Aorta (tissue), 5 donors: ENCODE data around the gene KCNIP1. TPM values are rescaled to one million over a fixed set of nuclear protein-coding genes. Genes with fewer than 3 reads are reported as not detected.
A peak's percentile ranks its signal among the peaks of the same experiment; 100 is the strongest.

ENCODE experiments used
- ATAC-seq: fragments of 200-7000 bp; cut with Tn5 transposase; one replicate; pipeline ENCODE4 v1.9.1; 2022; ENCODE audit warnings: moderate library complexity; ENCODE audit not compliant: low FRiP score
- DNase-seq, 2 donors: peaks; one replicate each; pipeline ENCODE4 v3.0.0-alpha.2; 2020
- H3K27ac ChIP-seq, 2 donors: one replicate each; pipeline ENCODE4 v1.5.1; 2013; ENCODE audit warnings: low read length in 2 of 2, mild to moderate bottlenecking in 2 of 2, moderate library complexity in 2 of 2, control low read depth in 1 of 2, inconsistent platforms in 1 of 2, low read depth in 1 of 2
- H3K27me3 ChIP-seq, 2 donors: one replicate each; pipeline ENCODE4 v1.6.1; 2013; ENCODE audit warnings: control low read depth in 1 of 2, low read length in 1 of 2, mild to moderate bottlenecking in 1 of 2, moderate library complexity in 1 of 2; ENCODE audit not compliant: insufficient read depth in 2 of 2, control insufficient read depth in 1 of 2
- H3K36me3 ChIP-seq, 2 donors: one replicate each; pipeline ENCODE4 v1.6.1; 2013; ENCODE audit warnings: control low read depth in 1 of 2, low read length in 1 of 2, mild to moderate bottlenecking in 1 of 2; ENCODE audit not compliant: insufficient read depth in 2 of 2, control insufficient read depth in 1 of 2
- H3K4me1 ChIP-seq, 2 donors: one replicate each; pipeline ENCODE4 v1.6.1; 2013; ENCODE audit warnings: low read length in 2 of 2, control low read depth in 1 of 2, mild to moderate bottlenecking in 1 of 2, moderate library complexity in 1 of 2; ENCODE audit not compliant: insufficient read depth in 2 of 2, control insufficient read depth in 1 of 2
- H3K4me3 ChIP-seq, 2 donors: one replicate each; pipeline ENCODE4 v1.5.1; 2013; ENCODE audit warnings: low read length in 2 of 2, control low read depth in 1 of 2, mild to moderate bottlenecking in 1 of 2
- H3K9me3 ChIP-seq: one replicate; pipeline ENCODE4 v1.6.1; 2013; ENCODE audit warnings: mild to moderate bottlenecking, low read length; ENCODE audit not compliant: control insufficient read depth
- WGBS, 2 donors: extraction: QIAGEN DNeasy Blood & Tissue Kit; methylation state at CpG; one replicate each; pipeline ENCODE4 v1.1.7; 2013; 5-methylcytosine and 5-hydroxymethylcytosine counted together
- intact Hi-C, 2 donors: fragments of 100-400 bp; cut with DNase I; formaldehyde crosslinking; loops; one replicate each; pipeline versions ENCODE4 v1.14.2 to v1.15.0; 2022
- polyA plus RNA-seq, 2 donors: library from polyadenylated mRNA; stranded (reverse); fragments of 200-250 nt; gene quantifications; one replicate each; pipeline ENCODE4 v1.2.3, GENCODE V29; 2013
- total RNA-seq, 2 donors: library from RNA; stranded (reverse); fragmentation: NEBNext Ultra II Directional; extraction: Animal tissue kit (Norgen Biotek cat#: 25700); gene quantifications; one replicate each; pipeline ENCODE4 v1.2.1, GENCODE V29; 2021
- donor health status: healthy with polysubstance abuse.
- donor health status: Bipolar disorder and iron deficiency.
- donor health status: DM: no; HTN: no; CAD: no.
- donor health status: DM: no; HTN: no; CAD: no.
- donor health status: DM: yes; HTN: yes; CAD: no.

The KCNIP1 gene
- total and polyA plus RNA-seq, 4 donors = 0.42 TPM; not detected in 3

- no peak overlapping the region for H3K4me3 ChIP-seq
- no peaks in the 10 kb centered on the region for H3K4me1 ChIP-seq
- H3K27ac ChIP-seq = no peak overlapping the region
- WGBS, 2 donors = 66 to 76% methylated on average over 8 of the region's 8 CpGs
- no peaks in the 10 kb centered on the region for H3K27me3 ChIP-seq
- intact Hi-C loops = loop anchor here in 1 of 2 donors (5.0 kb wide), 1 partner anchor 596 kb away; no protein-coding TSS in a partner anchor
- DNase-seq (no peak), ATAC-seq (no peak)
- no peaks in the 10 kb centered on the region for H3K36me3 ChIP-seq
- H3K9me3 ChIP-seq = no peaks in the 10 kb centered on the region
Observed at GRCh38 chr5:170741801-170742200, 238.0 kb downstream of the KCNIP1 start.

- 11 to 12% methylated on average over 12 of the region's 12 CpGs for WGBS, 2 donors
- DNase-seq (no peak), ATAC-seq (no peak)
- no peaks in the 10 kb centered on the region for H3K4me1 ChIP-seq
- H3K36me3 ChIP-seq = no peaks in the 10 kb centered on the region
- H3K27ac ChIP-seq = no peak overlapping the region
- H3K27me3 ChIP-seq = no peaks in the 10 kb centered on the region
- intact Hi-C loops = loop anchor here (1.0 to 5.0 kb wide), 3 partner anchors 47 to 593 kb away; no protein-coding TSS in a partner anchor
- H3K4me3 ChIP-seq = no peak overlapping the region
- H3K9me3 ChIP-seq = no peaks in the 10 kb centered on the region
Observed at GRCh38 chr5:170743876-170744212, 240.0 kb downstream of the KCNIP1 start.

DNA sequence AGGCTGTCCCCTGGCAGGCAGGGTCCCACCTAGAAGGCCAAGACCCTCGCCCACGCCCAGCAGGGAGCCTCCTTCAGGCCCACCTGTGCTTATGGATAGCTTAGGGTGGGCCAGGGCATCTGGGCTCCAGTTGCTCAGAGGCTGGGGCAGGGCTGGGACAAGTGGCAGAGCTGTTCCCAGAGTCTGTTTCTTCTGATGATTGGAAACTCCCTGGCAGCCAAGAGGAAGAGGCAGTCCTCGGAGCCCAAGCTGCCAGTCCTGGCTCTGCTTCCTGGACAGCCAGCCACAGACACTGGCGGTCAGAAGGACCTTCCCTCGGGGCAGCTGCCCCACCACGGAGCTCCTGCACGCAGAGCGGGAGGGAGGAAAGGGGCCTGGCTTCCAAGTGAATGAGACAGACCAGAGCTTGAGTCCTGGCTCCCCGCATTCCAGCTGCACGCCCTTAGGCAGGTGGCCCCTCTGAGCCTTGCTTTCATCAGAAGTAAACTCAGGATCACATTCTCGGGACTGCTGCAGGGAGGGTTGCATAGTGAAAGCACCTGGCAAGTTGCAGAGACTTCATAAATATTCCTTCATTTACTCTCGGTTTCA, 241.8 kb downstream of the KCNIP1 start:
- DNase-seq (no peak), ATAC-seq (peak; percentile 45)
- intact Hi-C loops = loop anchor here in 1 of 2 donors (2.0 kb wide), 1 partner anchor 45 kb away; no protein-coding TSS in a partner anchor
- H3K27me3 ChIP-seq = no peaks in the 10 kb centered on the region
- no peak overlapping the region for H3K27ac ChIP-seq
- no peaks in the 10 kb centered on the region for H3K36me3 ChIP-seq
- no peak overlapping the region for H3K4me3 ChIP-seq
- WGBS, 2 donors = 39% methylated on average over 12 of the region's 12 CpGs
- H3K4me1 ChIP-seq = no peaks in the 10 kb centered on the region
- H3K9me3 ChIP-seq = no peaks in the 10 kb centered on the region

DNA sequence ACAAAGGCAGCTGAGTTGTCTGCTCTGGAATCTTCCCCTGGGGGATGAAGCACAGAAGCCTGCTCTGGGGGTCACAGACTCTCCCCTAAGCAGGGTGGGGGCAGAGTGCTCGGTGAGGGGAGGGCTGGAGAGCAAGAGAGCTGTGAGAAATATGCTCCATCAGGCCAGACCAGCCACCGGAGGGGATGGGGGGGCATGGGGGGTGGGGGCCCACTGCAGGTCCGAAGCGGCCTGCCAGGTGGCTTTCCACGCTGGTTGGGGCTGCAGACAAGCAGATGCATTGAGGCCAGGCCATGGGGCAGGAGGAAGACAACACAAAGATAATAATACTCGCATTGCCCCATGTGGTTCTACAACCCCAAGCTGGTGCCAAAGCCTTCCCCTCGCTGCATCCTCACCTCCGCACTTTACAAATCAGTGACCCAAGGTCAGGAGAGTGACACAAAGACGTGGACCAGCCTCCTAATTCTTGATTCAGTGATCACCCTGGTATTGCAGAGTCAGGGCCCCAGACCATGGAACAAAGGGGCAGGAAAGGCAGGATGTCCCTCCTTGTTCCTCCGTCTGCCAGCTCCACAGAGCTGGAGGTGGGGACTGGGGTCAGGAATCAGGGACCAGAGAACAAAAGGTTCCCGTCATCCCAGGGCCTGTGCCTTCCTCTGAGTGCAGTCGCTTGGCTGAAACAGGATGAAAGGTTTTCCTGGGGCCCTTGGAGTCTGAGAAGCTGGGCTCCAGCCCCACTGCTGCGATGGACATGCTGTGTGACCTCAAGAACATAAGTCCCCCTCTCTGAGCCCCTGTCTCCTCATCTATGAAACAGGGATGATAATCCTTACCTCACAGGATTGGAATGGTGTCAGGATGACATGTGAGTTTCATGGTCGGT, 242.5 kb downstream of the KCNIP1 start:
- H3K9me3 ChIP-seq = no peaks in the 10 kb centered on the region
- WGBS, 2 donors = 79 to 82% methylated on average over 14 of the region's 14 CpGs
- ATAC-seq = no peak
- no peak overlapping the region for H3K4me3 ChIP-seq
- no peaks in the 10 kb centered on the region for H3K27me3 ChIP-seq
- intact Hi-C loops = no loop called here
- DNase-seq = no peak
- H3K36me3 ChIP-seq = no peaks in the 10 kb centered on the region
- no peaks in the 10 kb centered on the region for H3K4me1 ChIP-seq
- H3K27ac ChIP-seq = no peak overlapping the region

DNA sequence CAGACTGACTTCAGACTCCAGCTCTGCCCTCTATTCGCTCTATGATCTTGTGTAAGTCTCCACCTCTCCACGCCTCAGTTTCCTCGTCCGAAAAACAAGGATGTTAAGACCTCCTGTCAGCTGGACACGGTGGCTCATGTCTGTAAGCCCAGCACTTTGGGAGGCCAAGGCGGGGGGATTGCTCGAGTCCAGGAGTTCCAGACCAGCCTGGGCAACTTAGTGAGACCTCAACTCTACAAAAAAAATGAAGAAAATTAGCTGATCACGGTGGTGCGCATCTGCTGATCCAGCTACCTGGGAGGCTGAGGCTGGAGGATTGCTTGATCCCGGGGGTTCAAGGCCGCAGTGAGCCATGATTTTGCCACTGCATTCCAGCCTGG, 243.1 kb downstream of the KCNIP1 start:
- Histone ChIP-seq H3K9me3 (no peaks in the 10 kb centered on the region), H3K27me3 (no peaks in the 10 kb centered on the region), H3K4me3 (no peak overlapping the region), H3K36me3 (no peaks in the 10 kb centered on the region), H3K27ac (no peak overlapping the region), H3K4me1 (no peaks in the 10 kb centered on the region)
- 93 to 95% methylated on average over 11 of the region's 11 CpGs for WGBS, 2 donors
- ATAC-seq (no peak), DNase-seq (no peak)
- intact Hi-C loops = no loop called here

- Histone ChIP-seq H3K4me1 (no peaks in the 10 kb centered on the region), H3K36me3 (no peaks in the 10 kb centered on the region), H3K27ac (no peak overlapping the region), H3K27me3 (no peaks in the 10 kb centered on the region), H3K9me3 (no peaks in the 10 kb centered on the region), H3K4me3 (no peak overlapping the region)
- DNase-seq (no peak), ATAC-seq (no peak)
- WGBS, 2 donors = 87 to 100% methylated on average over 1 of the region's 1 CpG
- intact Hi-C loops = no loop called here
Observed at GRCh38 chr5:170747357-170747756, 243.5 kb downstream of the KCNIP1 start.

GRCh38 chr5:170747851-170748250, 244.0 kb downstream of the KCNIP1 start:
- intact Hi-C loops = no loop called here

GRCh38 chr5:170748951-170749471, 245.2 kb downstream of the KCNIP1 start:
- WGBS, 2 donors = 87 to 90% methylated on average over 13 of the region's 13 CpGs
- ATAC-seq (no peak), DNase-seq (no peak)
- H3K36me3 ChIP-seq = no peaks in the 10 kb centered on the region
- H3K27me3 ChIP-seq = no peaks in the 10 kb centered on the region
- H3K4me1 ChIP-seq = no peaks in the 10 kb centered on the region
- intact Hi-C loops = no loop called here
- H3K4me3 ChIP-seq = no peak overlapping the region
- no peaks in the 10 kb centered on the region for H3K9me3 ChIP-seq
- no peak overlapping the region for H3K27ac ChIP-seq

More at GRCh38 chr5:170747851-170748250, 244.0 kb downstream of the KCNIP1 start:
- WGBS, 2 donors = 88 to 91% methylated on average over 10 of the region's 10 CpGs
- H3K27ac ChIP-seq = no peak overlapping the region
- no peak overlapping the region for H3K4me3 ChIP-seq
- no peaks in the 10 kb centered on the region for H3K9me3 ChIP-seq
- no peaks in the 10 kb centered on the region for H3K36me3 ChIP-seq
- no peak for ATAC-seq
- H3K27me3 ChIP-seq = no peaks in the 10 kb centered on the region
- no peaks in the 10 kb centered on the region for H3K4me1 ChIP-seq
- no peak for DNase-seq
